Tibial artery (tissue), 4 donors: ENCODE data around the gene UNC13C.

Source experiments
- DNase-seq, 2 donors: peaks; one replicate each; pipeline ENCODE4 v3.0.0-alpha.2; 2019
- H3K27ac ChIP-seq, 2 donors: fragments of 200-600 bp; sonication (generic) in 1 of 2; 1 replicate in 1 of 2; 2 replicates in 1 of 2; pipeline ENCODE4 v1.5.1; 2018 to 2019; ENCODE audit warnings: mild to moderate bottlenecking in 1 of 2
- H3K27me3 ChIP-seq, 2 donors: fragments of 200-600 bp; sonication (generic) in 1 of 2; one replicate each; pipeline versions ENCODE4 v1.5.1 to v1.6.0; 2016 to 2019
- H3K36me3 ChIP-seq, 3 donors: fragments of 200-600 bp; sonication (generic) in 2 of 3; one replicate each; pipeline ENCODE4 v1.5.1; 2016 to 2019; ENCODE audit warnings: mild to moderate bottlenecking in 2 of 3
- H3K4me1 ChIP-seq, 4 donors: fragments of 200-600 bp; sonication (generic) in 2 of 4; 1 replicate in 3 of 4; 2 replicates in 1 of 4; pipeline ENCODE4 v1.5.1; 2016 to 2019
- H3K4me3 ChIP-seq, 2 donors: fragments of 200-600 bp; sonication (generic) in 1 of 2; 1 replicate in 1 of 2; 2 replicates in 1 of 2; pipeline ENCODE4 v1.5.1; 2018 to 2019; ENCODE audit warnings: mild to moderate bottlenecking in 2 of 2
- H3K9me3 ChIP-seq, 3 donors: fragments of 200-600 bp; sonication (generic) in 1 of 3; one replicate each; pipeline ENCODE4 v1.5.1; 2016 to 2019
- intact Hi-C: fragments of 100-400 bp; cut with DNase I; formaldehyde crosslinking; loops from one replicate; pipeline ENCODE4 v1.15.0; 2023; ENCODE audit warnings: low total_unique reads
- TF ChIP-seq, protein P1 (sequence below), 2 experiments: fragments of 200-600 bp in 1 of 2; fragments of 450-650 bp in 1 of 2; IDR thresholded peaks; one replicate each; pipeline ENCODE4 v1.5.1; 2017 to 2019; ENCODE audit warnings: antibody characterized with exemption in 2 of 2, mild to moderate bottlenecking in 1 of 2, moderate library complexity in 1 of 2

Gene UNC13C

DNA sequence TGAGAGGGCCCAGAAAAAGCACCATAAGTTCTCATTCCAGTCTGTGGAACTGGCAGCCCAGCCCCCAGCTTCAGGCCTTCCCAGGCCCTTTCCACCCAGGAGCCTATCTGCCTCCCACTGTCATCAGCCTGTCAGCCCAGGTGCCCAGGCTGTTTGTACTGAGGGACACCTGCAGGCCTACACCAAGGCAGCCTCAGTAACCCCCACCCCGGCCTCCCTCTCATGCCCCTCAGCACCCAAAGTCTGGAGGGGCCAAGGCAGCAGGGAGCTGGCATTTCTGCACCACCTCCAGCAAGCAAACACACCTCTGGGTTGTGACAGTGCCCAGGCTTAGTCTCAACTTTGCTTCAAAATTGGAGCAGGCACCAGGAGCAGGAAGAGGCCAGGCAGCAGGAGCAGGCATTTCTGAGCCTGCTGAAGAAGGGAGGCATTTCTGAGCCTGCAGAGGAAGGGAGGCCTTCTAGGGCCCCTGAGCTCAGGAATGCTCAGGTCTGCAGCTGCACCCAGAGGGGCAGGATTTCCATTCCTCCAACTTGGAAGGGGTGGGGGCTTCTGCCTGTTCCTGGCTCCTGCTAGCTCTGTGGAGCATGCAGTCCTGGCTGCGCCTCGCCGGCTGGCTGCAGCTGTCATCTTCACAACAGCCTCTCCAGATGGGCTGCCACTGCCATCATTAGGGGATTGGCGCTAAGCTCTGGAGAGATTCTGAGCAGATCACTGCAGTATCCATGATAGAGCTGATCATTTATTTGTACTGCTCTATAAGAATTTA lies 396.1 kb downstream of the UNC13C start:
- Histone ChIP-seq H3K9me3 (no peaks in the 10 kb centered on the region), H3K27ac (no peak overlapping the region), H3K4me1 (no peaks in the 10 kb centered on the region), H3K36me3 (no peaks in the 10 kb centered on the region), H3K27me3 (no peaks in the 10 kb centered on the region), H3K4me3 (no peak overlapping the region)
- TF ChIP-seq, protein P1, sequence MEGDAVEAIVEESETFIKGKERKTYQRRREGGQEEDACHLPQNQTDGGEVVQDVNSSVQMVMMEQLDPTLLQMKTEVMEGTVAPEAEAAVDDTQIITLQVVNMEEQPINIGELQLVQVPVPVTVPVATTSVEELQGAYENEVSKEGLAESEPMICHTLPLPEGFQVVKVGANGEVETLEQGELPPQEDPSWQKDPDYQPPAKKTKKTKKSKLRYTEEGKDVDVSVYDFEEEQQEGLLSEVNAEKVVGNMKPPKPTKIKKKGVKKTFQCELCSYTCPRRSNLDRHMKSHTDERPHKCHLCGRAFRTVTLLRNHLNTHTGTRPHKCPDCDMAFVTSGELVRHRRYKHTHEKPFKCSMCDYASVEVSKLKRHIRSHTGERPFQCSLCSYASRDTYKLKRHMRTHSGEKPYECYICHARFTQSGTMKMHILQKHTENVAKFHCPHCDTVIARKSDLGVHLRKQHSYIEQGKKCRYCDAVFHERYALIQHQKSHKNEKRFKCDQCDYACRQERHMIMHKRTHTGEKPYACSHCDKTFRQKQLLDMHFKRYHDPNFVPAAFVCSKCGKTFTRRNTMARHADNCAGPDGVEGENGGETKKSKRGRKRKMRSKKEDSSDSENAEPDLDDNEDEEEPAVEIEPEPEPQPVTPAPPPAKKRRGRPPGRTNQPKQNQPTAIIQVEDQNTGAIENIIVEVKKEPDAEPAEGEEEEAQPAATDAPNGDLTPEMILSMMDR (IDR thresholded peaks at IDR 0.05) = no peak
- no peak for DNase-seq
- intact Hi-C loops = no loop called here

DNA sequence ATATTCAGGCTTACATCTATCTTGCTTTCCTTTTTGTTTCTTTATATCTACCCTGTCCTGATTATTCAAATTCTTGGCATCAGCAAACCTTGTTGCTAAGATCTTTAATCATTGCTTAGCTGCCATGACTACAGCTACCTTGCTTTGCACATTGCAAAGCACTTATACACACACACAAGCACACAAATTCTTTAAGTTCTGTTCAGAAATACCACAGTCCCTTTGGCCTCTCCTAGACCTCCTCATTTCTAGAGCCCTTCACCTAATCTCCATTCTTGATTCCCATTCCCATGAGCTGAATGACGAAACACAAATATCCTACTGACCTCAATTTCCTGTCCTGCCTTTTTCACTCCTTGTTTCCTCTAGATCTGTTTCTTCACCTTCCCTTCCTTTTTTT lies 409.6 kb downstream of the UNC13C start:
- TF ChIP-seq, protein P1 (IDR thresholded peaks at IDR 0.05) = no peak
- H3K9me3 ChIP-seq = no peaks in the 10 kb centered on the region
- intact Hi-C loops = no loop called here
- H3K4me3 ChIP-seq = no peak overlapping the region
- H3K27ac ChIP-seq = peak overlapping the region in 1 of 2 donors; percentile 36
- DNase-seq = no peak
- no peaks in the 10 kb centered on the region for H3K27me3 ChIP-seq
- H3K36me3 ChIP-seq = no peaks in the 10 kb centered on the region
- peaks cover 0 to 21% (median 0%) of the 10 kb centered on the region in 4 donors for H3K4me1 ChIP-seq

DNA sequence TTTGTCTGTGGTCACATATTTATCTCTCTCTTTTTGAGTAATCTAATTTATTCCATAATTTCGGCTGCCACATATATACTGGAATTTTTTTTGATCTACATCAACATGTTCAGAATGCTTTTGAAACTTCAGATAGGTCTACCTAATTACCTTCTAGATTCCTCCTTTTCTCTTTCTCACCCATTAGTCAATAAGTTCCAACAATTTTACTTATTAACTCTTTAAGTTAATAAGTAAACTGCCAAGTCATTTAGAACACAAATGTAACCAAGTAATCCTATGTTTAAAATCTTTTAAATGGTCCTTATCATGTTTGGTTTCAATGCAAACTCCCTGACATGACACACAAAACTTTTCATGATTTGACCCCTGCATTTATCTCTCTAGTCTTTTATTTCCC lies 410.5 kb downstream of the UNC13C start:
- Histone ChIP-seq H3K27ac (no peak overlapping the region), H3K4me1 (peaks cover 0 to 21% (median 0%) of the 10 kb centered on the region in 4 donors), H3K9me3 (no peaks in the 10 kb centered on the region), H3K36me3 (no peaks in the 10 kb centered on the region), H3K4me3 (no peak overlapping the region), H3K27me3 (no peaks in the 10 kb centered on the region)
- DNase-seq = no peak
- intact Hi-C loops = no loop called here
- TF ChIP-seq, protein P1 (IDR thresholded peaks at IDR 0.05) = no peak

DNA sequence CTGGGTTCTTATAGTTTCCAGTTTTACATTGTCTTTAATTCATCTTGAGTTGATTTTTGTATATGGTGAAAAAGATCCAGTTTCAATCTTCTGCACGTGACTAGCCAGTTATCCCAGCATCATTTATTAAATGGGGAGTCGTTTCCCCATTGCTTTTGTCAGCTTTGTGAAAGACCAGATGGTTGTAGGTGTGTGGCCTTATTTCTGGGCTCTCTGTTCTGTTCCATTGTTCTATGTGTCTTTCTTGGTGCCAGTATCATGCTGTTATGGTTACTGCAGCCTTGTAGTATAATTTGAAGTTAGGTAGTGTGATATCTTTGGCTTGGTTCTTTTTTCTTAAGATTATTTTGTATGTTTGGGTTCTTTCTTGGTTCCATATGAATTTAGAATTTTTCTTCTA lies 432.2 kb downstream of the UNC13C start:
- Histone ChIP-seq H3K4me1 (no peaks in the 10 kb centered on the region), H3K4me3 (no peak overlapping the region), H3K27me3 (no peaks in the 10 kb centered on the region), H3K9me3 (no peaks in the 10 kb centered on the region), H3K27ac (no peak overlapping the region), H3K36me3 (no peaks in the 10 kb centered on the region)
- DNase-seq = no peak
- TF ChIP-seq, protein P1 (IDR thresholded peaks at IDR 0.05) = no peak
- intact Hi-C loops = no loop called here

DNA sequence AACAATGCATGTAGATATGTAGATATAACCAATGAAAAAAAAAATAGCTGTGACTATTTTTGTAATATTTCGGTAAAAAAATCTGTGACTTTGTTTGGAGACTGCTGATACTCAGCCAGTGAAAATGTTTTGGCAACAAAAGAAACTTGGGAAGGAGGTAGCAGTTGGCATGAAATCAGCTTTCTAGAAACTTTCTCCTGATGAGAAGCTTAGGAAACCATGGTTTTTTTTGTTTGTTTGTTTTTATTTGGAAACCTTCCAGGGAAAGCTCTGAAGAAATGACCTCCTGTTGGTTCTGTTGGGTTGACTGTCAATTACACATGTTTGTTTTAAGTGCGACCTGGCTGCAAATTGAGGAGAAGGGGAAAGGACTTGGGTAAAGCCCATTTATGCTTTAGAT lies 445.9 kb downstream of the UNC13C start:
- H3K4me1 ChIP-seq = peaks cover 0 to 24% (median 2%) of the 10 kb centered on the region in 4 donors
- intact Hi-C loops = no loop called here
- H3K27ac ChIP-seq = no peak overlapping the region
- H3K27me3 ChIP-seq = no peaks in the 10 kb centered on the region
- no peaks in the 10 kb centered on the region for H3K36me3 ChIP-seq
- H3K4me3 ChIP-seq = no peak overlapping the region
- TF ChIP-seq, protein P1 (IDR thresholded peaks at IDR 0.05) = no peak
- H3K9me3 ChIP-seq = no peaks in the 10 kb centered on the region
- no peak for DNase-seq
